Endometrial microvascular endothelial cells (primary cell): ENCODE measurements around the gene AHDC1. TPM values are rescaled to one million over a fixed set of nuclear protein-coding genes. Genes with fewer than 3 reads are reported as not detected.

Experiments used
- in situ Hi-C: cut with HindIII; loops from 2 replicates; pipeline ENCODE4 v1.10.0; 2017; ENCODE audit warnings: low sequenced_read_pairs, low pct_unique_long_range_greater_than_20kb; ENCODE audit errors: inconsistent ontology term
- total RNA-seq: library from RNA; depleted of rRNA; stranded (reverse); fragments of >200 nt; gene quantifications from one replicate; pipeline ENCODE4 v1.2.3, GENCODE V29; 2015; ENCODE audit errors: inconsistent ontology term

AHDC1 gene
- total RNA-seq, 1 donor from 2014 or later, result 3.0 TPM

GRCh38 chr1:27487966-27488884 is 115.7 kb downstream of the AHDC1 start:
- in situ Hi-C loops, result no loop called here

- in situ Hi-C loops, result no loop called here
Observed at GRCh38 chr1:27485363-27485762, 118.6 kb downstream of the AHDC1 start.

Other genes starting within 250 kb of the AHDC1 start
- gene MAP3K6, start 237.2 kb downstream of the AHDC1 start, total RNA-seq, result 18.0 TPM
- gene FCN3, start 229.3 kb downstream of the AHDC1 start, total RNA-seq, result 1.9 TPM
- not detected for gene CD164L2, start 220.8 kb downstream of the AHDC1 start, total RNA-seq
- 1.9 TPM for gene GPR3, start 211.5 kb downstream of the AHDC1 start, total RNA-seq
- 29.3 TPM for gene WASF2, start 114.0 kb downstream of the AHDC1 start, total RNA-seq
- not detected for gene FGR, start 31.0 kb upstream of the AHDC1 start, total RNA-seq
- 230 TPM for gene IFI6, start 68.0 kb upstream of the AHDC1 start, total RNA-seq
- 7.0 TPM for gene FAM76A, start 121.8 kb upstream of the AHDC1 start, total RNA-seq
- 108 TPM for gene STX12, start 169.1 kb upstream of the AHDC1 start, total RNA-seq
- 42.6 TPM for gene PPP1R8, start 226.6 kb upstream of the AHDC1 start, total RNA-seq